ENCODE data around the gene FNDC3B.

Gene FNDC3B

DNA sequence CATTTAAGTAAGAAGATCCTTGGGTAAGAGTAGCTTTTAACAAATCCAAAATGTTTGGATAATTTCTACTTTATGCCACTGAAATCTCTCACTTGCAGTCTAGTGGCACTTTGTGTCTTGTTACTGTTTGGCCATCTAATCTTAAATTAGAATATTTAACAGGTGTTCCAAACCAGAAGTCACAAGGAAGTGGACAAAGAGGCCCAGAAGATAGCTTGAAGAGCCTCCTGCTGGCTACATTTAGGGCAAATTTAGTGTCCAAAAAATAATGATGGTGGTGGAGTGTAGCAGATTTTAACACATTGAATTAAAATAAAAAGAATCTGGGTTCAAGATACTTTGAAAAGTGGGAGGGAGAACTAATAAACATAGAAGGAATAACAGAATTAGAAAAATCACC lies 236.7 kb downstream of the FNDC3B start:
- TF ChIP-seq POLR2AphosphoS5 (IDR thresholded peaks at IDR 0.05; ENCODE audit: low read depth, low read length) (no peak), FOXP2 (optimal IDR thresholded peaks at IDR 0.05; ENCODE audit: borderline replicate concordance, extremely low read depth, extremely low read length, insufficient read depth) (no peak), SIN3A (IDR thresholded peaks at IDR 0.05; ENCODE audit: borderline replicate concordance, insufficient read depth, low read length) (no peak), TAF1 (IDR thresholded peaks at IDR 0.05; ENCODE audit: borderline replicate concordance, insufficient read depth, low read length) (no peak)
- TF ChIP-seq, protein P1, sequence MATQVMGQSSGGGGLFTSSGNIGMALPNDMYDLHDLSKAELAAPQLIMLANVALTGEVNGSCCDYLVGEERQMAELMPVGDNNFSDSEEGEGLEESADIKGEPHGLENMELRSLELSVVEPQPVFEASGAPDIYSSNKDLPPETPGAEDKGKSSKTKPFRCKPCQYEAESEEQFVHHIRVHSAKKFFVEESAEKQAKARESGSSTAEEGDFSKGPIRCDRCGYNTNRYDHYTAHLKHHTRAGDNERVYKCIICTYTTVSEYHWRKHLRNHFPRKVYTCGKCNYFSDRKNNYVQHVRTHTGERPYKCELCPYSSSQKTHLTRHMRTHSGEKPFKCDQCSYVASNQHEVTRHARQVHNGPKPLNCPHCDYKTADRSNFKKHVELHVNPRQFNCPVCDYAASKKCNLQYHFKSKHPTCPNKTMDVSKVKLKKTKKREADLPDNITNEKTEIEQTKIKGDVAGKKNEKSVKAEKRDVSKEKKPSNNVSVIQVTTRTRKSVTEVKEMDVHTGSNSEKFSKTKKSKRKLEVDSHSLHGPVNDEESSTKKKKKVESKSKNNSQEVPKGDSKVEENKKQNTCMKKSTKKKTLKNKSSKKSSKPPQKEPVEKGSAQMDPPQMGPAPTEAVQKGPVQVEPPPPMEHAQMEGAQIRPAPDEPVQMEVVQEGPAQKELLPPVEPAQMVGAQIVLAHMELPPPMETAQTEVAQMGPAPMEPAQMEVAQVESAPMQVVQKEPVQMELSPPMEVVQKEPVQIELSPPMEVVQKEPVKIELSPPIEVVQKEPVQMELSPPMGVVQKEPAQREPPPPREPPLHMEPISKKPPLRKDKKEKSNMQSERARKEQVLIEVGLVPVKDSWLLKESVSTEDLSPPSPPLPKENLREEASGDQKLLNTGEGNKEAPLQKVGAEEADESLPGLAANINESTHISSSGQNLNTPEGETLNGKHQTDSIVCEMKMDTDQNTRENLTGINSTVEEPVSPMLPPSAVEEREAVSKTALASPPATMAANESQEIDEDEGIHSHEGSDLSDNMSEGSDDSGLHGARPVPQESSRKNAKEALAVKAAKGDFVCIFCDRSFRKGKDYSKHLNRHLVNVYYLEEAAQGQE (IDR thresholded peaks at IDR 0.05; ENCODE audit: insufficient read depth in 1 of 2, low read depth in 2 of 2, low read length in 2 of 2) = no peak

DNA sequence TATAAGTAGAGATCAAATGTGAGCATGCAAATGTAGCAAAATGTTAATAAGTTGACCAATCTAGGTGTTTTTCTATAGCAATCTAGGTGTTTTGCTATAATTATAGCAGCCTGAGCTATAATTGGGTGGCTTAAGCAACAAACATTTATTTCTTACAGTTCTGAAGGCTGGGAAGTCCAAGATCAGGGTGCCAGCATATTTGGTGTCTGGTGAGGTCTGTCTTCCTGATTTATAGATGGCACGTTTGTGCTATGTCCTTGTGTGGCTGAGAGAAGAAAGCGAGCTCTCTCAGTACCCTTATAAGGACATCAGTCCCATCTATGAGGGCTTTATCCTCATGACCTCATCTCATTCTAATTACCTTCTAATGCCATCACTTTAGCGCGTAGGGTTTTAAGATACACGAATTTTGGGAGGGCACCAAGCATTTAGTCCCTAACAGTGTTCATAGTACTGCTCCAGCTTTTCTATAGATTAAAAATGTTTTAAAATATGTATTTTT lies 237.8 kb downstream of the FNDC3B start:
- TF ChIP-seq FOXP2 (optimal IDR thresholded peaks at IDR 0.05; ENCODE audit: borderline replicate concordance, extremely low read depth, extremely low read length, insufficient read depth) (no peak), POLR2AphosphoS5 (IDR thresholded peaks at IDR 0.05; ENCODE audit: low read depth, low read length) (no peak), SIN3A (IDR thresholded peaks at IDR 0.05; ENCODE audit: borderline replicate concordance, insufficient read depth, low read length) (no peak)
- TF ChIP-seq, protein P1 (IDR thresholded peaks at IDR 0.05; ENCODE audit: insufficient read depth in 1 of 2, low read depth in 2 of 2, low read length in 2 of 2) = no peak

DNA sequence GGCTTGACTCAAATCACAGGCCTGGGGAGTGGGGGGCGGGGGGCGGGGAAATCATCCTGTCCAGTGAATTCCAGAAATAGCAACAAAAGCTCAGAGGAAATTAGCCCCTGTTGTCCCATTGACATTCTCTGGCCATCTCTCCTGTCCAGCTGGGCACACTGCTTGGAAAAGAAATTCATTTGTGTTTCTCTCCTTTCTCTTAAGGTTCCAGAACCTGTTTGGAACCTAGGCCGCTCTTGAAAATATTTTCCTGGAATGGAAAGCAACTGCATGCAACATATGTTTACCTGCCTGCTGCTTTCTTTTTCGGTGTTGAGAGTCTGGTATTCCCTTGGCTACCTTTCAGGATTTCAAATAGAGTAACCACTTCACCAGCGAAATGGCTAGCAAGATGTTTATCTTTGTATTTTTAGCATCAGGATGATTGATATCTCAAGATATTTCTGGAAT lies 239.8 kb downstream of the FNDC3B start:
- no peak for TF ChIP-seq FOXP2 (optimal IDR thresholded peaks at IDR 0.05; ENCODE audit: borderline replicate concordance, extremely low read depth, extremely low read length, insufficient read depth)
- no peak for TF ChIP-seq SIN3A (IDR thresholded peaks at IDR 0.05; ENCODE audit: borderline replicate concordance, insufficient read depth, low read length)
- TF ChIP-seq TAF1 (IDR thresholded peaks at IDR 0.05; ENCODE audit: borderline replicate concordance, insufficient read depth, low read length) = no peak
- TF ChIP-seq, protein P1 (IDR thresholded peaks at IDR 0.05; ENCODE audit: insufficient read depth in 1 of 2, low read depth in 2 of 2, low read length in 2 of 2) = no peak
- TF ChIP-seq POLR2AphosphoS5 (IDR thresholded peaks at IDR 0.05; ENCODE audit: low read depth, low read length) = no peak

DNA sequence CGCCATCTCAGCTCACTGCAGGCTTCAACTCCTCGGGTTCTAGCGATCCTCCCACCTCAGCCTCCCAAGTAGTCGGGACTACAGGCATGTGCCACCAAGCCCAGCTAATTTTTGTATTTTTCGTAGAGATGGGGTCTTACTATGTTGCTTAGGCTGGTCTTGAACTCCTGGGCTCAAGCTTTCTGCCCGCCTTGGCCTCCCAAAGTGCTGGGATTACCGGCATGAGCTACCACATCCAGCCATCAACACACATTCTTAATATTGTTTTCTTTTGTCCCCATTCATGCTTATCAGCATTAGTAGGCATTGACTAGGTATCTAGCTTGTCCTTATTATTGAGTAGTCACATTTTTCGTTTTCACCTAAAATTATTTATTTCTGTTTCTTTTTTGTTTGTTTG lies 240.6 kb downstream of the FNDC3B start:
- no peak for TF ChIP-seq SIN3A (IDR thresholded peaks at IDR 0.05; ENCODE audit: borderline replicate concordance, insufficient read depth, low read length)
- no peak for TF ChIP-seq TAF1 (IDR thresholded peaks at IDR 0.05; ENCODE audit: borderline replicate concordance, insufficient read depth, low read length)
- TF ChIP-seq, protein P1 (IDR thresholded peaks at IDR 0.05; ENCODE audit: insufficient read depth in 1 of 2, low read depth in 2 of 2, low read length in 2 of 2) = no peak
- no peak for TF ChIP-seq POLR2AphosphoS5 (IDR thresholded peaks at IDR 0.05; ENCODE audit: low read depth, low read length)
- TF ChIP-seq FOXP2 (optimal IDR thresholded peaks at IDR 0.05; ENCODE audit: borderline replicate concordance, extremely low read depth, extremely low read length, insufficient read depth) = no peak

Measured in PFSK-1 (cell line).